DOHH2 (cell line): ENCODE data around the gene SHB.

ENCODE experiments used
- CTCF ChIP-seq: fragments of 200-600 bp; sonication (generic); IDR thresholded peaks from one replicate; pipeline ENCODE4 v1.5.1; 2014; ENCODE audit warnings: antibody characterized with exemption, mild to moderate bottlenecking, low read depth, low read length; ENCODE audit not compliant: poor library complexity, severe bottlenecking
- EZH2phosphoT487 ChIP-seq: fragments of 200-600 bp; sonication (generic); IDR thresholded peaks from 2 replicates; pipeline ENCODE4 v1.6.1; 2017; ENCODE audit warnings: borderline replicate concordance, mild to moderate bottlenecking, antibody characterized with exemption, low read length, moderate library complexity, mixed read lengths

- TF ChIP-seq CTCF (no peak), EZH2phosphoT487 (no peak)
These were observed 148.4 kb downstream of the SHB start for GRCh38 chr9:37920471-37921167.
